Right ventricle myocardium superior (tissue), 1 donor: ENCODE results near the gene BOD1L1. TPM values are rescaled to one million over a fixed set of nuclear protein-coding genes. Genes with fewer than 3 reads are reported as not detected.
A peak's percentile ranks its signal among the peaks of the same experiment; 100 is the strongest.

Source experiments
- ATAC-seq: fragments of 200-7000 bp; cut with Tn5 transposase; one replicate; pipeline ENCODE4 v1.9.1; 2020; ENCODE audit warnings: mild to moderate bottlenecking; ENCODE audit not compliant: poor library complexity
- DNase-seq: peaks from one replicate; pipeline ENCODE4 v3.0.0-alpha.2; 2020
- intact Hi-C: fragments of 100-400 bp; cut with DNase I; formaldehyde crosslinking; loops from one replicate; pipeline ENCODE4 v1.11.2; 2022
- total RNA-seq: library from RNA; stranded (reverse); fragmentation: NEBNext Ultra II Directional; extraction: Animal tissue kit (Norgen Biotek cat#: 25700); gene quantifications from one replicate; pipeline ENCODE4 v1.2.1, GENCODE V29; 2021
- donor health status: DM: no; HTN: yes; CAD: no; lungs with severe emphysema.

The BOD1L1 gene
- total RNA-seq, 1 donor from 2014 or later, result 15.8 TPM

GRCh38 chr4:13633671-13634070 is 6.1 kb upstream of the BOD1L1 start:
- ATAC-seq, result no peak
- intact Hi-C loops, result no loop called here

GRCh38 chr4:13627178-13627605 is 333 bp downstream of the BOD1L1 start:
- intact Hi-C loops, result no loop called here
- no peak for DNase-seq
- no peak for ATAC-seq

More at GRCh38 chr4:13633671-13634070, 6.1 kb upstream of the BOD1L1 start:
- no peak for DNase-seq

DNA sequence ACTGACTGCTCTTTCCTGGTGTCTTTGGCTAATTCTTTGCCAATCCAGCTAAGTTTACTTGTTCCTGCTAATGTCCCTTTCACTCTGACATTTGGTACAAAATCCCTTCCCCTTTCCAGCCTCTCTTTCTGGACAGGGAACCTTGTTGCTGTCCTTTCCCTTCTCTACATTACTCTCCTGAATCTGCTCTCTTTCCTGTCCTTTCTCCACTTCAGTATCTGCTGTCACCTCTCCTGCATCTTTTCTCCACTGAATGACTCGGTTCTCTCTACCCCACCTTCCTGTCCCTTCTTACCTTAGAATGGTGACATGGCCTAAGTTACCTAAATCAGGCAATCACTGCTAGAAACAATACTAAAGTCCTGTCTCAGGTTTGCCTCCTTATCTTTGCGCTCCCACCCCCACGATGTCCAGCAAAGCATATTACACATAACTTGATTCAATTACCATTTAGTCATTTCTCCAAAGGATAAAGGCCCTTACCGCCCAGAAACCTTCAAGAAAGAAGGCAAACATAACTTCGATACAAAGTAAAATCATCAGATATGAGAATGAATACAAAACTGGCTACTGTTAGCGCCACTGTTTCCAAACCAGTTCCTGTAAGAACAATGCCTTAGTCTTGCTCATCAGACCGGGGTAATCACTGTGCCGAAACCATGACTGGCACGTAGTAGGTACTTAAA is 890 bp downstream of the BOD1L1 start:
- intact Hi-C loops, result no loop called here
- ATAC-seq (no peak), DNase-seq (no peak)

DNA sequence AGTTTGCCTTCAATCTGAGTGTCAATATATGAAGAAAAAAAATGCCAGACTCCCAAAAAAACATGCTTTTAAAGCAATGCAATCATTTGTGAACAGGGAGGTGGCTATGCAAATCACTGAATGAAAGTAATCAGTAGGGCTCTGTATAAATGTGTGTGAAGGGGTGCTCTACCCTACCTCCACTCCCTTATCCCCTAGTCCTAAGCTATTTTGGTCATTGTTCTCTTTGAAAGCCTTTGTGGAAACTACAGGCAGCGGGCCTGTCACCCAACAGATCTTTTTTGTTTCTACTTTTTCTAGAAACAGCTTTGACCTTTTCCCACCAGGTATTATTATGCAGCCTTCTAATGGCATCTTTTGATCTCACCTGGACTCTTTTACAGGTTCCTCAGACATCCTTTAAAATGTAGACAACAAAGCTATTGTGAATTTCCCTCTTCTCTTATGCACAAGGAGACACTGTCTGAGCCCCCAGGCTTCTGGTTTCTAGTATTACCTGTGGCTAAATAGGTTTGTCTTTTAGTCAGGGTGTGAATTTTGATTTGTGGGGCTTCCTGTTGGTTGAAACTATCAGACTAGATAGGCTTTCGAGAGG is 9.2 kb downstream of the BOD1L1 start:
- DNase-seq (no peak), ATAC-seq (no peak)
- intact Hi-C loops, result no loop called here

DNA sequence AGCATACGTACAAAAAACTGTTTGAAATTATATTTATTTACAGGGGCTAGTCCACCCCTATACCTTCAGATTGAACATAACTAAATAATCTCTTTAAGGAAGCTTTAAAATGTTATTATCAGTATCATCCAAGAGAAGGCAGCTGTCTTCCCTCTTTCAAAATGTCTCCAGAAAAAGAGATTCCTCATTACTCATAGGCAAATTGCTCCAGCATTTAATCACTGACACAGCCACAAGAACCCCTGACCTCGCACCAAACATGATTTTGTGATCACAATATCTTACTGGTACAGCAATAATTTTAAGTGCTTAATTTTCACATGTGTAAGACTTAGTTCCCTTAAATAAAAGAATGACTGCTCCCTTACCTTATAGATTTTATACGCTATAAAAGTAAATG is 9.7 kb downstream of the BOD1L1 start:
- DNase-seq, result no peak
- intact Hi-C loops, result no loop called here
- no peak for ATAC-seq

GRCh38 chr4:13616597-13616996 is 10.9 kb downstream of the BOD1L1 start:
- ATAC-seq (no peak), DNase-seq (no peak)
- intact Hi-C loops, result no loop called here

DNA sequence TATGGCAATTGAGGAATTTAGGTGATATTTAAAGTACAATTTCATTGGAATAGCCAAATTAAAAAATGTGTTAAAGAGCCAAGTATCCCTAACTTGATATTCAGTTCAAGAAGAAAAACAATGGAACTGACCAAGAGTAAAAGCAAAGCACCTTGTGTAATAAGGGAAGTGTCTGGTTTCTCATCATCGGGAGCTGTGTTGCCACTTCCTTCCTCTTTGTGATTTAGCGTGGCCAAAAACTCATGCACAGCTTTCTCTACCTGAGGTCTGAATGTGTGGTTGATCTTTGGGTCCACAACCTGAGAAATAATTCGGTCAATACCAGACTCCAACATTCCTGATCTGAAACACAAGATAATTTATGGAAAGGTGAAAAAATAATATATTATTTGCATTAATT is 12.4 kb downstream of the BOD1L1 start:
- ATAC-seq (no peak), DNase-seq (no peak)
- intact Hi-C loops, result no loop called here

- ATAC-seq, result no peak
- intact Hi-C loops, result no loop called here
- no peak for DNase-seq
These were observed 15.0 kb downstream of the BOD1L1 start for GRCh38 chr4:13612569-13612968.

- DNase-seq (no peak), ATAC-seq (peak; percentile 95)
- intact Hi-C loops, result no loop called here
These were observed 16.2 kb downstream of the BOD1L1 start for GRCh38 chr4:13611283-13611842.

- DNase-seq (no peak), ATAC-seq (no peak)
- intact Hi-C loops, result no loop called here
These were observed 22.2 kb downstream of the BOD1L1 start for GRCh38 chr4:13605330-13605729.

GRCh38 chr4:13601848-13602247 is 25.7 kb downstream of the BOD1L1 start:
- ATAC-seq, result no peak
- intact Hi-C loops, result no loop called here
- no peak for DNase-seq

GRCh38 chr4:13601048-13601447 is 26.5 kb downstream of the BOD1L1 start:
- intact Hi-C loops, result no loop called here
- peak; percentile 41 for ATAC-seq
- no peak for DNase-seq

DNA sequence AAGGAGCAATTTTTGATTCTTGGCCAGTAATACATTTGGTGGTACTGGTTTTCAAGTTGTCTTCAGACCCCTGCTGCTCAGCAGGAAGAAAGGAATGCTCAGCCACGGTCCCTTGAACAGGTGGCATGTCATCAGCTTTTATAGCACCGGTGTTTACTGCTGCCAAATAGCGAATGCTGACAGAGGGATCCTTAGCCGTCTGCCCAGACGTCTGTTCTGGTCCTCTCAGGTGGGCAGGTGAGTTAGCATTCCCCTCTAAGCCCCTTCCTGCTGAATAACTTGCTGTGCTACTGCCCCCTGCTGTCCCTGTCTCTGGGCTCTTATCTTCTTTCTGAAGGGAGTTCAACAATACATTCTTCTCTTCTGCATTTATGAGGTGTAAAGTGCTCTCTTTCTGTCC is 28.4 kb downstream of the BOD1L1 start:
- intact Hi-C loops, result no loop called here
- ATAC-seq, result no peak
- no peak for DNase-seq

GRCh38 chr4:13597604-13598003 is 29.9 kb downstream of the BOD1L1 start:
- no peak for ATAC-seq
- no peak for DNase-seq
- intact Hi-C loops, result no loop called here

DNA sequence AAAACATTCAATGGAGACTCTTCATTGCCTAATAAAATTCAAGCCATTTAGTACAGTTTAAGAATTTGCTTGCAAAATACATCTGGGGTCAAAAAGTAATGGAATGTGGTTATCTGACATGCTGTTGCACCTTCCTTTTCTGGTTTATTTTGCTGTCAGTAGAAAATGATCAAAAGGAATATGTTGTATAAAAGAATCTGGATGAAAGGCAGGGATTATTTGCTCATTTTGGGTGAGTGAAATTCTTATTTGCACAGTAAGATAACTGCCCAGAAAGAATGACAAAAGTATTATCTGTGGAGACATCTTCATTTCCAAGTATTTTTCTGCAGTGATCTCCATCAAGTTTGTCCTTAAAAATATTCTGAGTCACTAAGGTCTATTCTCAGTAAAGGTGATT is 30.4 kb downstream of the BOD1L1 start:
- no peak for ATAC-seq
- intact Hi-C loops, result no loop called here
- DNase-seq, result no peak

DNA sequence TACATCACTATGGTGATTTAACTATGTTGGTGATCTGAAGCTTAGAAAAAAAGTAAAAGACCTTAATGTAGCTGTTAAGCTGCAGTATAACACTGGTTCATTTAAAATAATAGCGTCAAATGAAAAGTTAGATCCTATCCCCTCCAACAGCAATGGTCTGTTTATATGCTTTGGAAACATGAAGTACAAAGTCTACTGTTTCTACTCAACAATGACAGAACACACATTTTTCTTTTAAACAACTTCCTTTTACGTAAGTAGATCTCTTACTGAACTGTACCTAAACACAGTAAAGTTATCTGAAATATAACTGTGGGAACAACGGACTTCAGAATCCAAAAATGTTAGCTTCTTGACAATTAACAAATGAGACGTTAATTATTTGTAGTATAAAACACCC is 35.3 kb downstream of the BOD1L1 start:
- ATAC-seq (no peak), DNase-seq (no peak)
- intact Hi-C loops, result no loop called here

DNA sequence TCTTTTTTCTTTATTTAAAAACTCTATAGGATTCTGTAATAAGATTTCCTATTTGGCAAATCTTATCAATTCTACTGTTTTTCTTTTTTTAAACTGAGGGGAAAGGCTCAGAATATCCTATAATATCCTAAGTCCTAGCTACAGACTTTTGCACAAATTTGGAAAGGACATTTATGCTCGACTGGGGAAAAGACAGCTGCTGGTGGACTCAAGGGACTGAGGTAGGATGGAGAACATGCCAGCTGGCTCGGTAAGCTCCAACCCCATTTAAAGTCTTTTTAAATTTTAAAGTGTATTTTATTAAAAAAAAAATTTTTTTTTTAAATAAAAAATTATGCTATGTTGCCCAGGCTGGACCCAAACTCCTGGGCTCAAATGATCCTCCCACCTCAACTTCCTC is 36.8 kb downstream of the BOD1L1 start:
- no peak for ATAC-seq
- intact Hi-C loops, result no loop called here

DNA sequence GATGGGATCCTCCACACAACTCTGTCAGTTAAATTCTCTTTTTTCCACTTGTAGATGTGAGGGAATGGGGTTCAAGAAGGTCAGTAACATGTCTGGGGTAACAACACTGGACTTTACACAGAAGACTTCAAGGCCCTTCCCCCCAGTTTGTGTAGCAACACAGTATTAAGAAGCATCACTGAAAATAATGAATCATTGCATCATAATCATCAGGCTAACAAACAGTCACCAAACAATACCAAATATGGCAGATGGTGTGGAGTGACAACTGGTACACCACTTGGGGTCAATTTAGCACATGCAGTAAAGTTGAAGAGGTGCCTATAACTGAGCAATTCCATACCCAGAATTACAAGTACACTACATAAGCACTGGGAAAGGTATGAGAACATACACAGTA is 38.6 kb downstream of the BOD1L1 start:
- ATAC-seq (no peak), DNase-seq (no peak)
- intact Hi-C loops, result no loop called here

More for the DNA sequence above, 36.8 kb downstream of the BOD1L1 start:
- no peak for DNase-seq

DNA sequence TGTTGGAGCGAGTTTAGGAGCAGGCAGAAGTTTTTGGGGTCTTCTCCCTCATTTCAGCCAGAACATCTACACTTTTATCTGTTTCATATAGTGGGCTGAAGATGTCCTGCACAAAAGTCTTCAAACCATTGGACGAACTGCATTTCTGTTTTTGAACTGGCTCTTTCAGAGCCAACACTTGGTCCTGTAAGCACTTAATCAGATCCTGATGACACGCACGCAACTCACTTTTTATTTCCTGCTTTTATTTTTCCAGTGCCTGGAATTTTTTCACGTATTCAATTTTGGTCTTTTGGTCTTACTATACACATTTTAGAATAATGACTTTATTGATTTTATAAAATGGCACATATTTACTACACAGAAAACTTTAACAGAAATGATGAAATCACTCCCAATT is 43.0 kb downstream of the BOD1L1 start:
- DNase-seq, result no peak
- intact Hi-C loops, result no loop called here
- no peak for ATAC-seq

GRCh38 chr4:13580036-13580435 is 47.5 kb downstream of the BOD1L1 start:
- intact Hi-C loops, result no loop called here
- DNase-seq, result no peak
- no peak for ATAC-seq
